GM12878 (cell line): ENCODE results near the gene MARK4.

Experiments used
- CTCF ChIP-seq, 3 experiments: IDR thresholded peaks in 2 of 3; conservative IDR thresholded peaks in 1 of 3; 2 replicates each; pipeline ENCODE4 v1.5.1; 2011; ENCODE audit warnings: low read depth in 3 of 3, low read length in 3 of 3, mild to moderate bottlenecking in 3 of 3, control low read depth in 2 of 3, moderate library complexity in 2 of 3, inconsistent platforms in 1 of 3, mixed read lengths in 1 of 3; ENCODE audit not compliant: control insufficient read depth in 2 of 3, insufficient read depth in 1 of 3; ENCODE audit errors: extremely low read depth in 1 of 3
- ELK1 ChIP-seq: IDR thresholded peaks from 2 replicates; pipeline ENCODE4 v1.6.1; 2012; ENCODE audit warnings: low read depth, low read length, improper control_type of control experiment
- EP300 ChIP-seq, 2 experiments: fragments of 150-350 bp in 1 of 2; IDR thresholded peaks; 2 replicates each; pipeline ENCODE4 v1.6.1; 2011 to 2012; ENCODE audit warnings: low read depth in 2 of 2, low read length in 2 of 2, borderline replicate concordance in 1 of 2, improper control_type of control experiment in 1 of 2, inconsistent platforms in 1 of 2; ENCODE audit not compliant: control insufficient read depth in 1 of 2
- PRDM15 ChIP-seq: fragments of 450-650 bp; formaldehyde crosslinking; IDR thresholded peaks from 2 replicates; pipeline ENCODE4 v1.4.0; 2020; ENCODE audit warnings: mild to moderate bottlenecking, moderate library complexity
- USF2 ChIP-seq: IDR thresholded peaks from 2 replicates; pipeline ENCODE4 v1.6.1; 2011; ENCODE audit warnings: low read depth, low read length, improper control_type of control experiment, borderline replicate concordance

GRCh38 chr19:45307361-45307760, 56.3 kb downstream of the MARK4 start:
- TF ChIP-seq ELK1 (no peak), CTCF (IDR thresholded peaks at IDR 0.05 in 2 of 3, conservative IDR thresholded peaks at IDR 0.05 in 1 of 3; ENCODE audit: control insufficient read depth in 2 of 3, extremely low read depth in 1 of 3, insufficient read depth in 1 of 3, low read depth in 3 of 3, low read length in 3 of 3) (no peak), PRDM15 (CRISPR knock-in tag) (no peak), EP300 (IDR thresholded peaks at IDR 0.05; ENCODE audit: borderline replicate concordance in 1 of 2, control insufficient read depth in 1 of 2, low read depth in 2 of 2, low read length in 2 of 2) (no peak), USF2 (no peak)
